ENCODE measurements around the gene BORCS6.

The BORCS6 gene

GRCh38 chr17:8158267-8159031 lies 31.5 kb downstream of the BORCS6 start:
- H3K36me3 Mint-ChIP-seq = peaks cover 15 to 30% of the 10 kb centered on the region in 2 donors
- DNase-seq = peak; percentile 80
- H3K4me3 Mint-ChIP-seq = peak overlapping the region; percentile 8 to 69
- H3K27ac Mint-ChIP-seq = peak overlapping the region; percentile 79
- H3K27me3 Mint-ChIP-seq = no peaks in the 10 kb centered on the region
- H3K4me1 Mint-ChIP-seq = peaks cover 43 to 46% of the 10 kb centered on the region in 2 donors
- peak; percentile 20 to 27 for ATAC-seq (replicated peaks)
- H3K9me3 Mint-ChIP-seq = no peaks in the 10 kb centered on the region

GRCh38 chr17:8156246-8156992 lies 33.6 kb downstream of the BORCS6 start:
- Mint-ChIP-seq H3K36me3 (peaks cover 11 to 30% of the 10 kb centered on the region in 2 donors), H3K9me3 (no peaks in the 10 kb centered on the region), H3K27ac (no peak overlapping the region), H3K4me3 (no peak overlapping the region), H3K27me3 (no peaks in the 10 kb centered on the region), H3K4me1 (peaks cover 30 to 42% of the 10 kb centered on the region in 2 donors)
- DNase-seq (peak; percentile 100), ATAC-seq (replicated peaks) (peak; percentile 79 to 86)

- no peak overlapping the region for H3K27ac Mint-ChIP-seq
- H3K36me3 Mint-ChIP-seq = peaks cover 11 to 29% of the 10 kb centered on the region in 2 donors
- no peak overlapping the region for H3K4me3 Mint-ChIP-seq
- no peaks in the 10 kb centered on the region for H3K27me3 Mint-ChIP-seq
- H3K4me1 Mint-ChIP-seq = peaks cover 25 to 39% of the 10 kb centered on the region in 2 donors
- H3K9me3 Mint-ChIP-seq = no peaks in the 10 kb centered on the region
- ATAC-seq (replicated peaks) (peak in 1 of 2 donors; percentile 5), DNase-seq (no peak)
Observed at GRCh38 chr17:8155996-8156245, 34.1 kb downstream of the BORCS6 start.

GRCh38 chr17:8155231-8155995 lies 34.6 kb downstream of the BORCS6 start:
- Mint-ChIP-seq H3K27me3 (no peaks in the 10 kb centered on the region), H3K4me3 (no peak overlapping the region), H3K27ac (no peak overlapping the region), H3K9me3 (no peaks in the 10 kb centered on the region), H3K4me1 (peaks cover 20 to 39% of the 10 kb centered on the region in 2 donors), H3K36me3 (peaks cover 11 to 24% of the 10 kb centered on the region in 2 donors)
- ATAC-seq (replicated peaks) (no peak), DNase-seq (no peak)

- Mint-ChIP-seq H3K36me3 (peaks cover 8 to 24% of the 10 kb centered on the region in 2 donors), H3K27ac (no peak overlapping the region), H3K27me3 (no peaks in the 10 kb centered on the region), H3K4me1 (peaks cover 13 to 39% of the 10 kb centered on the region in 2 donors), H3K4me3 (peak overlapping the region in 1 of 2 donors; percentile 63), H3K9me3 (no peaks in the 10 kb centered on the region)
- DNase-seq (no peak), ATAC-seq (replicated peaks) (no peak)
Observed at GRCh38 chr17:8154608-8155155, 35.3 kb downstream of the BORCS6 start.

GRCh38 chr17:8153957-8154607 lies 35.9 kb downstream of the BORCS6 start:
- Mint-ChIP-seq H3K36me3 (peaks cover 10 to 25% of the 10 kb centered on the region in 2 donors), H3K4me3 (peak overlapping the region in 1 of 2 donors; percentile 73), H3K9me3 (no peaks in the 10 kb centered on the region), H3K27ac (peak overlapping the region; percentile 89), H3K27me3 (no peaks in the 10 kb centered on the region), H3K4me1 (peaks cover 9 to 39% of the 10 kb centered on the region in 2 donors)
- DNase-seq (peak; percentile 77), ATAC-seq (replicated peaks) (no peak)

GRCh38 chr17:8153525-8153956 lies 36.4 kb downstream of the BORCS6 start:
- ATAC-seq (replicated peaks) = no peak
- H3K27me3 Mint-ChIP-seq = no peaks in the 10 kb centered on the region

GRCh38 chr17:8153031-8153451 lies 36.9 kb downstream of the BORCS6 start:
- H3K4me3 Mint-ChIP-seq = peak overlapping the region; percentile 71 to 74
- ATAC-seq (replicated peaks) = no peak
- peak overlapping the region; percentile 94 for H3K27ac Mint-ChIP-seq
- no peaks in the 10 kb centered on the region for H3K27me3 Mint-ChIP-seq
- H3K36me3 Mint-ChIP-seq = peaks cover 13 to 26% of the 10 kb centered on the region in 2 donors
- DNase-seq = no peak
- no peaks in the 10 kb centered on the region for H3K9me3 Mint-ChIP-seq
- H3K4me1 Mint-ChIP-seq = peaks cover 0 to 33% of the 10 kb centered on the region in 2 donors

More at GRCh38 chr17:8153525-8153956, 36.4 kb downstream of the BORCS6 start:
- Mint-ChIP-seq H3K27ac (peak overlapping the region; percentile 94), H3K4me1 (peaks cover 4 to 35% of the 10 kb centered on the region in 2 donors), H3K36me3 (peaks cover 9 to 24% of the 10 kb centered on the region in 2 donors), H3K9me3 (no peaks in the 10 kb centered on the region), H3K4me3 (peak overlapping the region; percentile 71 to 74)
- peak; percentile 39 for DNase-seq

- DNase-seq (peak; percentile 85), ATAC-seq (replicated peaks) (peak; percentile 28 to 34)
- Mint-ChIP-seq H3K9me3 (no peaks in the 10 kb centered on the region), H3K27me3 (no peaks in the 10 kb centered on the region), H3K36me3 (peaks cover 21 to 33% of the 10 kb centered on the region in 2 donors), H3K4me1 (peaks cover 0 to 33% of the 10 kb centered on the region in 2 donors), H3K4me3 (peak within 1 kb of the TSS; percentile 90 to 92), H3K27ac (peak within 1 kb of the TSS; percentile 94)
Observed at GRCh38 chr17:8152112-8152775, 37.7 kb downstream of the BORCS6 start, which contains the start of gene PER1. Gene PER1 (minus strand): TSS chr17:8152404. CDS start chr17:8150706, 1,698 bp downstream.

GRCh38 chr17:8151641-8152111 lies 38.3 kb downstream of the BORCS6 start:
- Mint-ChIP-seq H3K4me3 (peak overlapping the region; percentile 90 to 92), H3K27me3 (no peaks in the 10 kb centered on the region), H3K4me1 (peaks cover 4 to 33% of the 10 kb centered on the region in 2 donors), H3K27ac (peak overlapping the region; percentile 94), H3K36me3 (peaks cover 25 to 38% of the 10 kb centered on the region in 2 donors), H3K9me3 (no peaks in the 10 kb centered on the region)
- DNase-seq (no peak), ATAC-seq (replicated peaks) (no peak)

GRCh38 chr17:8151120-8151640 lies 38.8 kb downstream of the BORCS6 start:
- H3K4me3 Mint-ChIP-seq = peak overlapping the region; percentile 90 to 92
- DNase-seq (peak; percentile 80), ATAC-seq (replicated peaks) (peak; percentile 59 to 69)
- peak overlapping the region; percentile 94 for H3K27ac Mint-ChIP-seq
- peaks cover 5 to 34% of the 10 kb centered on the region in 2 donors for H3K4me1 Mint-ChIP-seq
- no peaks in the 10 kb centered on the region for H3K27me3 Mint-ChIP-seq
- no peaks in the 10 kb centered on the region for H3K9me3 Mint-ChIP-seq
- peaks cover 30 to 43% of the 10 kb centered on the region in 2 donors for H3K36me3 Mint-ChIP-seq

GRCh38 chr17:8150194-8151119 lies 39.5 kb downstream of the BORCS6 start:
- H3K4me1 Mint-ChIP-seq = peaks cover 5 to 37% of the 10 kb centered on the region in 2 donors
- ATAC-seq (replicated peaks) (no peak), DNase-seq (no peak)
- no peaks in the 10 kb centered on the region for H3K9me3 Mint-ChIP-seq
- no peaks in the 10 kb centered on the region for H3K27me3 Mint-ChIP-seq
- H3K36me3 Mint-ChIP-seq = peaks cover 35 to 49% of the 10 kb centered on the region in 2 donors
- peak overlapping the region; percentile 90 to 92 for H3K4me3 Mint-ChIP-seq
- H3K27ac Mint-ChIP-seq = peak overlapping the region; percentile 94

All from stimulated activated naive B cell treated with anti-CD40 and anti-IgM and Interleukin-4, amounts not matched to agents 10 μg/mL and 1 μg/mL and 100 μg/mL, for 72 hours (primary cell).